H1 (cell line): Measurements from ENCODE around the gene NRTN. TPM values are rescaled to one million over a fixed set of nuclear protein-coding genes. Genes with fewer than 3 reads are reported as not detected.

ENCODE experiments used
- CTCF ChIA-PET: fragments of 300-600 bp; sonication (Branson Sonifier 250); formaldehyde crosslinking; loops from one replicate; lab custom pipeline; 2021; ENCODE audit not compliant: partially characterized antibody; lab: Charles Lee
- POLR2A ChIA-PET: fragments of 300-600 bp; sonication (Branson Sonifier 250); formaldehyde crosslinking; loops from one replicate; lab custom pipeline; 2021; ENCODE audit warnings: inconsistent platforms; ENCODE audit not compliant: partially characterized antibody; lab: Charles Lee
- DNase-seq, 2 experiments: peaks; one replicate each; pipeline versions ENCODE4 v3.0.0 to v3.0.0-alpha.2; 2010 to 2022; ENCODE audit warnings: low spot score in 2 of 2, low read depth in 1 of 2, mixed read lengths in 1 of 2
- FAIRE-seq: peaks from 2 replicates; lab custom pipeline; 2011; peaks lifted over from hg19 to GRCh38; lab: Jason Lieb, UNC
- H2AFZ ChIP-seq: 2 replicates; pipeline ENCODE4 v1.8.1; 2012; ENCODE audit warnings: low read length, inconsistent platforms
- H2AK5ac ChIP-seq: 2 replicates; pipeline ENCODE4 v1.6.1; 2013; ENCODE audit warnings: low read depth, low read length
- H2BK120ac ChIP-seq: replicated peaks from 2 replicates; pipeline ENCODE3; 2013; ENCODE audit warnings: low read depth, low read length, inconsistent platforms
- H2BK12ac ChIP-seq: 2 replicates; pipeline ENCODE4 v1.6.1; 2013; ENCODE audit warnings: low read depth, low read length
- H2BK15ac ChIP-seq: 2 replicates; pipeline ENCODE4 v1.6.1; 2013; ENCODE audit warnings: low read length
- H2BK20ac ChIP-seq: 2 replicates; pipeline ENCODE4 v1.6.1; 2013; ENCODE audit warnings: low read length
- H2BK5ac ChIP-seq: 2 replicates; pipeline ENCODE4 v1.6.1; 2013; ENCODE audit warnings: low read depth, low read length
- H3K14ac ChIP-seq: 2 replicates; pipeline ENCODE4 v1.6.1; 2013; ENCODE audit warnings: inconsistent platforms; ENCODE audit not compliant: insufficient read length
- H3K18ac ChIP-seq: 2 replicates; pipeline ENCODE4 v1.6.1; 2013; ENCODE audit warnings: low read length; ENCODE audit errors: extremely low read depth
- H3K23ac ChIP-seq: 2 replicates; pipeline ENCODE4 v1.6.1; 2013; ENCODE audit warnings: inconsistent platforms; ENCODE audit not compliant: insufficient read length
- H3K23me2 ChIP-seq: 2 replicates; pipeline ENCODE4 v1.6.1; 2013; ENCODE audit warnings: low read depth, low read length
- H3K27ac ChIP-seq: 2 replicates; pipeline ENCODE4 v1.6.1; 2011; ENCODE audit warnings: low read depth, low read length, inconsistent platforms
- H3K27me3 ChIP-seq, 4 experiments: replicated peaks in 1 of 4; 1 replicate in 1 of 4; 2 replicates in 3 of 4; pipeline versions ENCODE4 v1.6.1 to v1.8.1; 2011 to 2013; ENCODE audit warnings: low read length in 3 of 4, mild to moderate bottlenecking in 3 of 4, inconsistent platforms in 2 of 4, mixed read lengths in 2 of 4, moderate library complexity in 1 of 4; ENCODE audit not compliant: control insufficient read depth in 3 of 4, insufficient read depth in 3 of 4; ENCODE audit errors: extremely low read depth in 1 of 4
- H3K36me3 ChIP-seq, 4 experiments: 2 replicates each; pipeline versions ENCODE4 v1.6.1 to v1.8.1; 2011 to 2013; ENCODE audit warnings: mild to moderate bottlenecking in 4 of 4, low read length in 3 of 4, moderate library complexity in 2 of 4, control low read depth in 1 of 4, inconsistent platforms in 1 of 4; ENCODE audit not compliant: insufficient read depth in 4 of 4, control insufficient read depth in 2 of 4
- H3K4ac ChIP-seq: replicated peaks from 2 replicates; pipeline ENCODE3; 2013; ENCODE audit warnings: low read length, low read depth, mixed read lengths, inconsistent platforms; ENCODE audit not compliant: insufficient read length
- H3K4me1 ChIP-seq, 4 experiments: replicated peaks in 1 of 4; 1 replicate in 1 of 4; 2 replicates in 3 of 4; pipeline versions ENCODE4 v1.6.1 to v1.8.1; 2011 to 2013; ENCODE audit warnings: low read length in 3 of 4, inconsistent platforms in 2 of 4, mixed read lengths in 1 of 4; ENCODE audit not compliant: insufficient read depth in 4 of 4, control insufficient read depth in 3 of 4
- H3K4me2 ChIP-seq, 2 experiments: 2 replicates each; pipeline versions ENCODE4 v1.6.1 to v1.8.1; 2011 to 2013; ENCODE audit warnings: low read depth in 2 of 2, low read length in 2 of 2, control low read depth in 1 of 2, inconsistent platforms in 1 of 2, mild to moderate bottlenecking in 1 of 2; ENCODE audit not compliant: insufficient read depth in 1 of 2
- H3K4me3 ChIP-seq, 4 experiments: fragments of 200-600, 300-600 bp in 1 of 4; sonication (generic), shearing (Covaris generic), sonication (Bioruptor Twin) in 1 of 4; 2 replicates each; pipeline versions ENCODE4 v1.5.1 to v1.8.1; 2011 to 2016; ENCODE audit warnings: low read length in 4 of 4, low read depth in 3 of 4, control low read depth in 2 of 4, inconsistent platforms in 2 of 4, mild to moderate bottlenecking in 2 of 4, mixed read lengths in 1 of 4, moderate library complexity in 1 of 4; ENCODE audit not compliant: insufficient read depth in 2 of 4; ENCODE audit errors: extremely low read depth in 1 of 4
- H3K56ac ChIP-seq: replicated peaks from 2 replicates; pipeline ENCODE3; 2013; ENCODE audit warnings: low read depth, mild to moderate bottlenecking, mixed read lengths, low read length, inconsistent platforms; ENCODE audit not compliant: insufficient read length
- H3K79me1 ChIP-seq: 2 replicates; pipeline ENCODE4 v1.6.1; 2013; ENCODE audit warnings: low read depth, low read length, control low read depth
- H3K79me2 ChIP-seq, 2 experiments: 2 replicates each; pipeline versions ENCODE4 v1.6.1 to v1.8.1; 2012 to 2013; ENCODE audit warnings: low read length in 2 of 2, mild to moderate bottlenecking in 2 of 2, inconsistent platforms in 1 of 2; ENCODE audit not compliant: insufficient read depth in 2 of 2, control insufficient read depth in 1 of 2
- H3K9ac ChIP-seq, 4 experiments: replicated peaks in 1 of 4; 1 replicate in 1 of 4; 2 replicates in 3 of 4; pipeline versions ENCODE4 v1.6.1 to v1.8.1; 2011 to 2013; ENCODE audit warnings: low read depth in 3 of 4, low read length in 3 of 4, control low read depth in 2 of 4, mild to moderate bottlenecking in 2 of 4, moderate library complexity in 2 of 4, inconsistent platforms in 1 of 4; ENCODE audit errors: extremely low read depth in 1 of 4
- H3K9me3 ChIP-seq, 2 experiments: 2 replicates each; pipeline versions ENCODE4 v1.6.1 to v1.8.1; 2012 to 2013; ENCODE audit warnings: mild to moderate bottlenecking in 2 of 2, moderate library complexity in 2 of 2, control low read depth in 1 of 2, inconsistent platforms in 1 of 2, low read depth in 1 of 2, low read length in 1 of 2, mixed read lengths in 1 of 2; ENCODE audit not compliant: insufficient read depth in 2 of 2
- H4K20me1 ChIP-seq, 2 experiments: replicated peaks in 1 of 2; 2 replicates each; pipeline versions ENCODE3 to v1.8.1; 2011 to 2013; ENCODE audit warnings: inconsistent platforms in 2 of 2, low read length in 2 of 2, mild to moderate bottlenecking in 1 of 2; ENCODE audit not compliant: insufficient read depth in 2 of 2, control insufficient read depth in 1 of 2
- H4K5ac ChIP-seq: 2 replicates; pipeline ENCODE4 v1.6.1; 2013; ENCODE audit warnings: low read length, low read depth, mixed read lengths, inconsistent platforms; ENCODE audit not compliant: insufficient read length
- H4K8ac ChIP-seq: 2 replicates; pipeline ENCODE4 v1.8.0; 2013; ENCODE audit warnings: mild to moderate bottlenecking, moderate library complexity, low read length, inconsistent platforms; ENCODE audit not compliant: insufficient read depth; ENCODE audit errors: extremely low read depth
- H4K91ac ChIP-seq: replicated peaks from 2 replicates; pipeline ENCODE3; 2013; ENCODE audit warnings: low read length, mixed read lengths, inconsistent platforms; ENCODE audit not compliant: insufficient read length
- ATF2 ChIP-seq: IDR thresholded peaks from 2 replicates; pipeline ENCODE4 v1.6.1; 2012; ENCODE audit warnings: low read length, inconsistent platforms
- BCL11A ChIP-seq, 2 experiments: IDR thresholded peaks; one replicate each; pipeline ENCODE4 v1.6.1; 2011; ENCODE audit warnings: low read depth in 2 of 2, low read length in 2 of 2, mild to moderate bottlenecking in 2 of 2
- CBX5 ChIP-seq: fragments of 300-800, 300-1000 bp; sonication (generic); IDR thresholded peaks from 2 replicates; pipeline ENCODE4 v1.7.1; 2016; ENCODE audit warnings: antibody characterized with exemption, low read length, low read depth
- NANOG ChIP-seq: IDR thresholded peaks from 2 replicates; pipeline ENCODE4 v1.6.1; 2011; ENCODE audit warnings: low read length, low read depth, mild to moderate bottlenecking, inconsistent platforms; ENCODE audit not compliant: insufficient read depth, poor library complexity, severe bottlenecking
- WGBS, 2 experiments: shearing (Covaris generic) in 1 of 2; methylation state at CpG; one replicate each; pipeline versions ENCODE4 v1.1.6 to v1.1.7; 2013 to 2015; ENCODE audit warnings: low lambda C conversion rate in 2 of 2, mixed read lengths in 2 of 2, inconsistent platforms in 1 of 2, low coverage in 1 of 2, missing lambda C conversion rate in 1 of 2; ENCODE audit not compliant: insufficient replicate concordance in 2 of 2, insufficient coverage in 1 of 2, insufficient read length in 1 of 2; ENCODE audit errors: extremely low coverage in 1 of 2, missing lambda C conversion rate in 1 of 2; 5-methylcytosine and 5-hydroxymethylcytosine counted together
- polyA plus RNA-seq, 7 experiments: library from polyadenylated mRNA; depleted of rRNA in 3 of 7; stranded (reverse) in 5 of 7; unstranded in 2 of 7; fragments of >200 nt in 5 of 7; fragments of 200-250 nt in 2 of 7; gene quantifications; 1 replicate in 5 of 7; 2 replicates in 1 of 7; 4 replicates in 1 of 7; pipeline versions ENCODE4 v1.2.1 to v1.2.3, GENCODE V29; 2011 to 2013; ENCODE audit warnings: missing spikeins in 2 of 7, mixed read lengths in 2 of 7
- total RNA-seq: library from RNA; stranded (reverse); fragmentation: NEBNext Ultra II Directional; extraction: Animal tissue kit (Norgen Biotek cat#: 25700); gene quantifications from 2 replicates; pipeline ENCODE4 v1.2.1, GENCODE V29; 2021

The NRTN gene
- total and polyA plus RNA-seq, 2 of the 8 experiments (the other 6 are each of a cell fraction or from before 2014, with no cell fraction given), result 3.9 to 5.3 TPM

- H3K9me3 ChIP-seq, result no peaks in the 10 kb centered on the region
- H4K8ac ChIP-seq, result no peak overlapping the region
- no peak overlapping the region for H3K18ac ChIP-seq
- H3K27me3 ChIP-seq, result no peaks in the 10 kb centered on the region
- H3K56ac ChIP-seq, result no peak overlapping the region
- no peaks in the 10 kb centered on the region for H4K20me1 ChIP-seq
- H3K27ac ChIP-seq, result no peak overlapping the region
- no peak overlapping the region for H2BK20ac ChIP-seq
- ChIA-PET CTCF (interaction anchor here (1.7 to 2.0 kb wide), 2 partner anchors 14 to 73 kb away, joined by 4 to 6 read pairs; no protein-coding TSS in a partner anchor), POLR2A (interaction anchor here (1.5 kb wide), 1 partner anchor 15 kb away, joined by 7 read pairs; no protein-coding TSS in a partner anchor)
- H3K79me2 ChIP-seq, result no peaks in the 10 kb centered on the region
- no peak overlapping the region for H2BK15ac ChIP-seq
- H3K4ac ChIP-seq, result no peak overlapping the region
- H2AK5ac ChIP-seq, result no peak overlapping the region
- no peak overlapping the region for H3K14ac ChIP-seq
- no peaks in the 10 kb centered on the region for H3K23me2 ChIP-seq
- no peak overlapping the region for H2AFZ ChIP-seq
- no peak overlapping the region for H3K9ac ChIP-seq
- H3K23ac ChIP-seq, result no peak overlapping the region
- H3K4me2 ChIP-seq, result no peak overlapping the region
- H2BK5ac ChIP-seq, result no peak overlapping the region
- H3K79me1 ChIP-seq, result no peaks in the 10 kb centered on the region
- no peak overlapping the region for H4K5ac ChIP-seq
- FAIRE-seq (no peak), DNase-seq (no peak)
- H2BK120ac ChIP-seq, result no peak overlapping the region
- H4K91ac ChIP-seq, result no peak overlapping the region
- H3K4me3 ChIP-seq, result no peak overlapping the region
- WGBS, 2 experiments, result 83% methylated on average over 8 of the region's 8 CpGs; no CpG with 5 or more reads in 1 of the 2 experiments
- no peaks in the 10 kb centered on the region for H3K36me3 ChIP-seq
- TF ChIP-seq CBX5 (no peak), NANOG (no peak), BCL11A (IDR thresholded peaks at IDR 0.05; ENCODE audit: low read depth in 2 of 2, low read length in 2 of 2) (no peak), ATF2 (no peak)
- H3K4me1 ChIP-seq, result peaks cover 0 to 17% (median 6%) of the 10 kb centered on the region in 4 experiments; a peak in 6 of 7 replicates
- no peak overlapping the region for H2BK12ac ChIP-seq
These were observed 72.6 kb downstream of the NRTN start for GRCh38 chr19:5877427-5877826.
